NCI-H510A treated with DMSO at 0.1 percent for 48 hours (cell line): ENCODE data around the gene WWOX.
A peak's percentile ranks its signal among the peaks of the same experiment; 100 is the strongest.

Experiments used
- DNase-seq: peaks from one replicate; lab custom pipeline; 2025; lab: John Stamatoyannopoulos, UW

Gene WWOX

DNA sequence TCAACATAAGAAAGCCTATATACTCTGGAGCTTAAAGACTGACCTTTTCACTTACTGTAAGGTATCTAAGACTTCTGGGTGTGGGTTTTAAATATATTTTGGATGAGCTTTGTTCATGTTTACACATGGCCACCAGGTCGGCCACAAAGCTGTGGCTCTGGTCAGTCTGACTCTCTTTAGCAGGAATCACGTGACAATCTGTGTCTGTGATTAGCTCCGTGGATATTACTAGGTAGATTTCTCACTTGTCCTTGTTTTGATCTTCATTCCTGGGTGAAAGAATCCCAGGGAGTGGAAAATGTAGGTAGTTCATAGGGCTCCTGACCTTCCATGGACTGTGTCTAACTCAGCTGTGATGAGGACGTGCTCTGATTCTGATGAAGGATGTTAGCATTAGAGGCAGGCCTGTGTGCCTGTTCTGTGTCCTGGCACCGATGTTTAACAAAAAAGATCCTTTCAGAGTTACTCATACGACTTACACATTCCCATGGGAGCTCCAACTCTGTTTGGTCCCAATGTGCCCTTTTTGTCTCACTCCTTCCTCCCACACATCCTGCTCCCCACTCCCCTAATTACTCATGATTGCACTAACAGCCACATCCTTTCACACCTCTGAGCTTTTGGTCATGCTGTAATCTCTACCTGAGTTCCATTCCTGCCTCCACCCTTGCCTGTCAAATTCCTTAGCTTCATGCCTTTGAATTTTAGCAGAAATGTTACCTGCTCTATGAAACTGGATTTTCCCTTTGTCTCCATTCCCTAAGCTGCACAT is 1076.0 kb downstream of the WWOX start:
- DNase-seq = no peak

DNA sequence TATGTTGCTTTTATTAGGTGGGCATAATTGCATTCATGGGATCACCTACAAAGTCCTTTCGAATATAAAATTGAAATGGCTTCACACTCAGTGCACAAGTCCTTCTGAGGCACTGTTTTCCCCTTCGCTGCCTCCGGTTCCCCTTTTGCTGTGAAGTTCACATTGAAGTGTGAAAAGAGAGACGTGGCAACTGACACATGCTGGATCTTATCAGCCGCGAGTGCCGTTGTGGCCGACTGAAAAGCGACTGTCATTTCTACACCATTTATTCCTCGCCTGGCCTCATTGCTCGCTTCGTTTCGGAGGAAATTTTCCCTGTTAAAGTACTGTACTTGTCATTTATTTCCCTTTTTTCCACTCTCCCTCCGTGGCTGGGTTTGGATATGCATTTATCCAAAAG is 1077.6 kb downstream of the WWOX start:
- DNase-seq = no peak

DNA sequence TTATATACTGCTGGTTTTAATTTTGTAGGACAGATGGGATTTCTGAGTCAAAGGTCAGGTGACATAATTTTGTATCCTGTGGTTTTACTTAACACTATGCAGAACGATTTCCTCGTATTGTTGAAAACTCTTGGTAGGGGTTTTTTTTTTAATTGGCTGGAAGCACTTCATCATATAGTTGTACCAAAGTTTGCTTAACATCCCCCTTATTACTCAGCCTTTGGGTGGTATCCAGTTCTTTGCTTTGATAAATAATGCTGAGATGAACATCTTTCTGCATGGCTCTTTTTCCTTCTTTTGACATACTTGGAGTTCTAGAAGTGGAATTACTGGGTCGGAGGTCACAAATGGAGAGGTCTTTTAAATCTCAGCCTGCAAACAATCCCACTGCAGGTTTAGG is 1082.0 kb downstream of the WWOX start:
- no peak for DNase-seq

DNA sequence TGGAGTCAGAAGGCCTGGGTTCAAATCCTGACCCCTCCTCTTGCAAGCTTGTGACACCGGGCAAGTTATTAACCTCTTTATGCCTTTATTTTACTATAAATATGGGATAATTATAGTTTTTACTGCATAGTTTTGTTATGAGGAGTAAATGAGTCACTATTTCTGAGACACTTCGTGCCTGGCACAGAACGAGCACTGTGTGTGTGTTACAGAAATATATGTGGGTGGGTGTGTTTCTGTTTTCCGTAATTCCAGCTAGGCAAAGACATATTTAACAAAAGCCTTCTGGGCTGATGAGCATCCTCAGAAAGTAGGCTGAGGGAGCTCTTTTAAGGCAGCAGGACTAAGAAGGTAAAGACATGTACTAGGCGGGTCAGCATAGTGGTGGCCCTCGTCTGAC is 1083.2 kb downstream of the WWOX start:
- no peak for DNase-seq

DNA sequence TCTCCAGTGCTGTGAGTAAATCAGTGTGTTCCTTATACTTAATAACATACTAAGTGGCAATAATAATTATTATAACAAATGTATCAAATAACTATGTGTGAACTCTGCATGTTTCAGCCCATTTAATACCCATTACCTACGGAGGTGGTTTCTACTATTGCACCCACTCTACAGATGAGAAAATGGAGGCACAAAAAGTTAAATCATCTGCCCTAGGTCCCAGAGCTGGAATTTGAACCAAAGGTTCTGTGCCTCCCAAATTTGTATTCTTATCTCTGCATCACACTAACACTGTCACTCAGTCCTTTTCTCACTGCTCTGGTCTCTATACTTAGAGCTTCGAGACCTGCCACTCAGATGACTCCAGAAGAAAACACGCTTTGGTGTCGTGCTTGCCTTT is 1084.1 kb downstream of the WWOX start:
- DNase-seq = no peak

DNA sequence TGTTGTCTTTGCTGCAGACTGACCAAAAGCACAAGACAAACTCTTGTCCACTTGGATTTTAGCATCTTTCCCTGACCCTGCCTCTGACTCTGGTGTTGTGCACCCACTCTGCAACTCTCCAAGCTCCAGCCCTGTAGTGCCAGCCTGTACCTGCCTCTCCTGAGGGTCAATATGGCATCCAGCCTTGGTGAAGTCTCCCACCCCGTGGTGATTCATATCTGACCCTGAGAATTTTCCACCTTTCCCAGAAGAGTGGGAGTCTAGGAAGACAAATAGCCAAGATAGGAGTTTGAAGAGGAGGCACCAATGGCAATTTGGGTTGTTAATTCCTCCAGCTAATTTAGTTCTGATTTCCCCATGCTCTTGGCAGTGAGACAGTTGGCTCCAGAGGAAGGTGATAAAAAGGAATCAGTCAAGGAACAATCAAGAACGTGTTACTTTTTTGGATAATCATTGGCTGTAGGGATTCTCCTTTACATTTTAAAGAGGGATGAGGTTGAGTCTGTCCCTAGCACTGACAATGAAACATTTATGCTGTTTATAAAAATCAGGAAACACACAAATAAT is 1085.1 kb downstream of the WWOX start:
- no peak for DNase-seq

DNA sequence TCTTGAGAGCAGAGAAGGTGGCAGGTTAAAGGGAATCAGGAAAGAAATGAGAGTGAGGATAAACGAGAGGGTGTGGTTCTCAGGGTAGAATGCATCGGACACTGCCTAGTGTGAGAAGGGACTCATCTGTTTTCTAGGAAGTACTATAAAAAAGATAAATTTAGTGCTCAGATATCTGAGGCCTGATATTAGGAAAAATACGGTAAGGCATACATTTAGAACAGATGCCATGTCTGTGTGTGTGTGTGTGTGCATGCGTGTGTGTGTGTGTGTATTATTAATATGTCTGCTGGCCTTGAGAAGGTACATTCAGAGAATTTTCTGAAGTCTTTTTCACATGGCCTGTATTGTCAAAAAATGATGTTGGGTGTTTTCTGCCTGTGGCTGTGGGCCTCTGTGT is 1086.3 kb downstream of the WWOX start:
- peak; percentile 44 for DNase-seq

DNA sequence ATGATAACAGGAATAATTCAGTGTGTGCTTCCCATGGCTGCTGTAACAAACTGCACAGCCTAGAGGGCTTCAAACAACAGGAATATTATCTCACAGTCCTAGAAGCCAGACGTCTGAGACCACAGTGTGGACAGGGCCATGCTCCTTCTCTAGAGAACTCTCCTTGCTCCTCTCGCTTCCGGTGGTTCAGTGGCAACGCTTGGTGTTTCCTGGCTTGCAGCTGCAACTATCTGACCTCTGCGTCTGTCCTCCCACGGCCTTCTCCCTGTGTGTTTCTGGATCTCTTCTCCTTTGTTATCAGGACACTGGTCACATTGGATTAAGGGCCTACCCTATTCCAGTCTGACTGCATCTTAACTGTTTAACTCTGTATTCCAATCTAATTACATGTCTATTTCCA is 1086.7 kb downstream of the WWOX start:
- no peak for DNase-seq

DNA sequence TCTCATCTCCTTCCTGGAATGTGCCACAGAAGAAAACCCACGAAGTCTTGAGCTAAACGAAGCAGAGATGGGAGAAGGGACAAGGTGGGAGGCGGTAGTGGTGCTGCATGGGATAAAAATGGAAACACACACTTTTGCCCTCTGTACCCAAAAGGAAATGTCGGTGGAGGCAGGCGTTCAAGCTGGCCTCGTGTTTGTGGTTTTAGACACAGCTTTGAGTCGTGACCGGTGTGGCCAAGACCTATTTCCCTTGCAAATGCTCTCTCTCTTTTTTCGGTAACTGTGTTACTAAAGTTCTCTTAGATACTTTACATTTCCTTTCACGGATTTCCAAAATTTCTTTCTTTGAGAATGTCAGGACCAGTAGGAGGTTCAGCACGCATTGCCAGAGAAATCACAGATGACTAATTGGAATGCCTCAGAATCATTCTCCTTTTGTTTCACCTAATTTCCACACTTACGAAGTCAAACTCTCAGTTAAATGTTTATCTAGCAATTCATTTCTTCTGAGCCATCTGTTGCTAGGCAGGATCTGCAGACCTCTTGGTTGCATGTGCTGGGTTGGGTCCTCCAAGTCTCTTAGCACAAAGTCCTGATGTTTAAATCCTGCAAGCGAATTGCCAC is 1088.8 kb downstream of the WWOX start:
- no peak for DNase-seq

DNA sequence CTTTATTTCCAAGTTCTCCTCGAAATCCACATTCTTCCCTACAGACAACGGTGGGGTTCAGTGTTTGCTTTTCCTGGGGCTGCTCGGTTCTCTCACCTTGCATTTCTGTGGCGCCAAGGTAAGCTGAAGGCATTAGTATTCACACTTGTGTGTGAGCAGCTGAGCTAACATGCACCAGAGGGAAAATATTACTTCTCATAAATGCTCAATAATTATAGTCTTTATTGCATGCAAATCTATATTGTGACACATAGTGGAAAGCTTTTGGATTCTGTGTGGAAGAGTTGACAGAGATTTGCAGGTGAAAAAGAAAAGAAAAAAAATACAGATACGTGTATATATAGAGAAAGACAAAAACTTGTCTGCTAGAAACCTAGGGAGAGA is 1089.3 kb downstream of the WWOX start:
- no peak for DNase-seq

DNA sequence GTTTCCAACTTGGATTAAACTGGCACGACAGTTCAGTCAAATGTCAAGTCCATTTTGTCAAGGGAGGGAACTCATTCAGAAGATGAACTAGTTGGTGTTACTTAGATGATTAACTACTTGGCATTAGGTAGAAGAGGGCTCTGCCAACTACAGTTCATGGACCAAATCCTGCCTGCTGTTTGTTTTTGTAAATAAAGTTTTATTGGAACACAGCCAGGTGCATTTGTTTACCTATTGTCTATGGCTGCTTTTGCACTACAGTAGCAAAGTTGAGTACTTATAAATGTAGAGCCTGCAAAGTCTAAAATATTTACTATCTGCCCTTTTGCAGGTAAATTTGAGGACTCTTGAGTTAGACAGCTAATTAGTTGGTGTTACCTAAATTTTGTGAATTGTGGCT is 1091.1 kb downstream of the WWOX start:
- DNase-seq = no peak

DNA sequence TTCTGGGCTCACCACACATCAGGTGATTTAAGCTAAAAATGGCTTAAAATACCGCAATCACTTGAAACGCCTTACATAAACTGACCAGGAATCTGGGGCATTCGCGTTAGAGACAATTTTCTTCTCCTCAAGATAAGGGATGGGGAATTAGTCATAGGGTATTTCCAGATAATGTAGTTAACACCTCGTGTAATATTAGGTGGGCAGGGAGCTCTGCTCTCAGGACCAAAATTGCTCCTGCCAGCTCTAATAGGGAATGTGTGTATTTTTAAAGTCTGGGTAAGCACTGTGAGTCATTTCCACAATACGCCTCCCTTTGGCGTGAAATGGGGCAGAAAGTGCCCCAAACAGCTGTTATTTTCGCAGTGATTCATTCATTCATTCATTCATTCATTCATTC is 1092.5 kb downstream of the WWOX start:
- no peak for DNase-seq

DNA sequence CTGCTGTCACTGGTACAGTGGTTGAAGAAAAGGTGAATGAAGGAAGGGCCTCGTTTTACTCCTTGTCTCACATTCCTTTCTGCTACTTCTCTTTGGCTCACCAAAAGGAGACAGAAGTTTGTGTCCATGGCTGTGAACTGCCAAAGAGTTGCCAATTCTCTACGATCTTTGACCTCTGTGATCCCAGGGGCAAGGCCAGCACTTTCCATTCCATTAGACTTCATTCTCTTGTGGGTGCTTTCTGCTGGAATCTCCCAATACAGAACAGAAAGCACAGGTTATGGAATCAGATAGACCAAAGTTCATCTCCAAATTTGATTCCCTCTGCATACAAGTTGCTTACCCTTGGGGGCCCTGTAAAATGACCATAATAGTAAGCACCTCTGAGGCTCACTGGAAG is 1093.5 kb downstream of the WWOX start:
- DNase-seq = no peak

DNA sequence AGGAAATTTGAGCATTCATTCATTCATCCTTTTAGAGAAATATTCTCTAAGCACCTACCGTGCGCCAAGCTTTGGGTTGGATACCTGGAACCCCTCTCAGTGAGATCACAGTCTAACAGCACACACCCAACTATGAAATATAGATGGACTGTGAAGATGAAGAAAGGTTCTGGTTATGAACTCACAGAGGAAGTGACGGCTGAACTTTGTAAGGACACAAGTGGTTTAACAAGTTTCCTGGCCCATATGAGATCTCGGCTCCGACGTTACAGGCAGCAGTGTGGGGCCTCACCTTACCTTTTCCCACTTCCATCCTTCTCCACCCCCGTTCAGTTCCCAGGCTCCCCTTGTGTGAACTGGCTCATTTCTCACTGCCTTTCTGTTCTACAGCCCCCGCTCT is 1094.8 kb downstream of the WWOX start:
- no peak for DNase-seq

DNA sequence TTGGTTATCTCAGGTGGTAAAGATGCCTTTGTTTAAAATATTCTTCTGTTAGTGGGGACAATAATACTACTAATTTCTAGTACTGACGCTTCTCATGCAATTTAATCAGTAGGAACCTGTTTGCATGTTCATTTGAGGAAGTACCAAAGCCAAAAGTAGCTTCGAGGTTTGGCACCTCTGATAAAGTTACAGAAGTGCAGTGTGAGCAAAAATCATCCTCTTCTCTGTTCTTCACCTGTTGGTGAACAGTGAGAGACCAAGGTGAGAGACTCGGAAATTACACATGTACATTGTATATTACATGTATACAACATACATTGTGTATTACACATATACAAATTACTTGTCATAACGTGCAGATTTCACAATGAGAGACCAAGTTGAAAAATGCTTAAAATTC is 1096.5 kb downstream of the WWOX start:
- DNase-seq = no peak

DNA sequence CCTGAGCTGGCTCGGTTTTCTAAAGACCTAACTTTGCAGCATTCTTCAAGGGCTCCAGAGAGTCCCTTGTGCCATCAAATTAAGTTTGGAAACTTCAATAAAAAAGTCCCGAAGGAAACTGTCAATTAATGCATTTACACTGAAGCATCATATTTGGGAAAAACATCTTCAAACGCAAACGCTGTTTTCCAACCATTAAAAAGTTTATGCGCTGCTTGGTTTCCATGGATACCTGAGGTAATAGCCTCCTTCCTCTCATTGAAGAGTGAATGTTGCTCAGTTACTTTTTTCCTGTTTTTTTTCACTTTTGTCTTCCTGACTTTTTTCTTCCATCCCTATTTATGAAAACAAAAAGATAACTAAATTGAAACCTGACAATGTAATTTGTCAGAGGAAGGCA is 1102.0 kb downstream of the WWOX start:
- no peak for DNase-seq

DNA sequence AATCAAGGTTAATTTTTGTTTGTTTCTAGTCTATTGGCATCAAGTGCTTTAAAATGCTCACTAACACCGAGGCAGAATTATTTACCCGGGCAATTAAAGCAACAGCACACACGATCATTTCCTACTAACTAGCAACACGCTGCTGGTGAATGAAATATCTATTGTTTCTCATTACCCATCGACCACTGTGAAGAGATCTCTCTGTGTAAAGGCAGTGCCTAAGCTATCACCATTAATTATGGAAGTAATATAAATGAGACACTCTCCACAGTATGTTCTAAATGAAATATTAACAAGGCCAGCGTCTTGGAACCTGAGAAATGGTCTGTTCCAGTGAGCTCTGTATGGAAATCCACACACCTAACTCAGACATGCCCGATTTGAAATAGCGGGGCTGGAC is 1103.5 kb downstream of the WWOX start:
- no peak for DNase-seq

DNA sequence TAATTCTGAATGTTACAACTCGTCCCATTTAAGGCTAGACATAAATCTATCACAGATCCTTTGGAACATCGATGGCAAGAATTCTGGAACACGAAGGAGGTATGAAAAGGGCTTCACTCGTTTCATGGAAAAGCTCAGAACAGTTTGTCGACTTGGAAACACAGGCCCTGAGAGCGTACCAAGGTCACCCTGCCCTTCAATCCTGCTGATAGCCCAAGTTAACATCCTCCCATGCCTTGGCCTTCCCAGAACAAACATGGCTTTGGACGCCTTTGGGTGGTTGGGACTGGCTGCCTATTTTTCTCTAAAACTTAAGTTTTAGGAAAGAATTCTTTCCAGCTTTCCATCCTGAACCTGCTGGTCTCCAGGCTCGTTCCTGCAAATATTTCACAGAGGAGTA is 1105.0 kb downstream of the WWOX start:
- DNase-seq = no peak

DNA sequence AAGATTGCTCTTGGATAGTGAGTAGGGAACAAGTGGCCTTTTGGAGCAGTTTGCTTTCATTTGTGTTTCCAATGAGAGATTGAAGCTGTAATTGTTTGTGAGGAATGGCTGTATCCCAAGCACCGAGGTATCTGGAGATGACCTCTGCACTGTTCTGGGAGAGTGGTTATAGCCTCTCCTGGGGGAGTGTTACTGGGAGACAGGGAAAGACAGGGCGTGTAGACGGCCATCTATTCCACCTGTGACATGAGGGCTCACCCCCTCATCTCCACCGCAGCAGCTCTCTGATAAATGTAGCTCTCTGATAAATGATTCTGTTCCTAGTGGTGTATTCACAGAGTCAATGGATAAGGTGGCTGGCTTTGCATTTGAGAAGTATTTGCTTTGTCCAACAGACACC is 1107.4 kb downstream of the WWOX start:
- no peak for DNase-seq

DNA sequence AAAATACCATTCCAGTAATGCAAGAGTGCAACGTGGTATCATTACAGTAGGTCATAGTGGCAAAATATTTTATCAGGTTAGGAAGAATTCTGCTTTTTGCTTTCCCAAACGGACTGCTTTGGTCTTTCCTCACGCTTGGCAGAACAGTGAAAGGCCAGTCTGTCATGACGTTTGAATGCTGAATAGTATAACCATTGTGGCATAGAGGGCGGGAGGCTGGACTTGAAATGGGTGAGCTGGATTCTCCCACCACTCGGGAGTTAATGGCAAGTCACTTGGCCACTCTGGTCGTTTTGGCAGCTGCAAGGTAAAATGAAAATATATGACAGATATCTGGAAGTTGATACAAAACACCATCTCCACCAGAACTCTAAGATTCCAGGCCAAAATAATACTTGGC is 1109.9 kb downstream of the WWOX start:
- no peak for DNase-seq

DNA sequence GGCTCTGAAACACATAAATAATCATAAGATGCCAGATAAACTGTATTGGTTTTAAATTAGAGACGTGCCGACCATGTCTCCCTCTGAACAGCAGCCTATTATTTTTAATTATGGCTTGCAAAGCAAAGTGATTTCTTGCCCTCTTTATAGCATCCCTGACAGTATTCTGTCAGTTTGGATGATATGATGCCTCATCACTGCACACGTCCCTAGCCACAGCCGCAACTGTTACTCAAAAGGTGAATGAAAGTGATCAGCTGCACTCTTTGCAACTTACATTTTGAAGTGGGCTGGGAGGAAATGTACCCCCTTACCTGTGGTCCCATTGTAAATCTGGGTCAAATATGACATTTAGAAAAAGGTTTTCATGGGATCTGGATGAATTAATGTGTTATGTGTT is 1111.2 kb downstream of the WWOX start:
- no peak for DNase-seq

DNA sequence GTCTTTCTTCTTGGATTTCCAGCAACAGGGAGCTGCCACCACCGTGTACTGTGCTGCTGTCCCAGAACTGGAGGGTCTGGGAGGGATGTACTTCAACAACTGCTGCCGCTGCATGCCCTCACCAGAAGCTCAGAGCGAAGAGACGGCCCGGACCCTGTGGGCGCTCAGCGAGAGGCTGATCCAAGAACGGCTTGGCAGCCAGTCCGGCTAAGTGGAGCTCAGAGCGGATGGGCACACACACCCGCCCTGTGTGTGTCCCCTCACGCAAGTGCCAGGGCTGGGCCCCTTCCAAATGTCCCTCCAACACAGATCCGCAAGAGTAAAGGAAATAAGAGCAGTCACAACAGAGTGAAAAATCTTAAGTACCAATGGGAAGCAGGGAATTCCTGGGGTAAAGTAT is 1112.1 kb downstream of the WWOX start:
- no peak for DNase-seq

DNA sequence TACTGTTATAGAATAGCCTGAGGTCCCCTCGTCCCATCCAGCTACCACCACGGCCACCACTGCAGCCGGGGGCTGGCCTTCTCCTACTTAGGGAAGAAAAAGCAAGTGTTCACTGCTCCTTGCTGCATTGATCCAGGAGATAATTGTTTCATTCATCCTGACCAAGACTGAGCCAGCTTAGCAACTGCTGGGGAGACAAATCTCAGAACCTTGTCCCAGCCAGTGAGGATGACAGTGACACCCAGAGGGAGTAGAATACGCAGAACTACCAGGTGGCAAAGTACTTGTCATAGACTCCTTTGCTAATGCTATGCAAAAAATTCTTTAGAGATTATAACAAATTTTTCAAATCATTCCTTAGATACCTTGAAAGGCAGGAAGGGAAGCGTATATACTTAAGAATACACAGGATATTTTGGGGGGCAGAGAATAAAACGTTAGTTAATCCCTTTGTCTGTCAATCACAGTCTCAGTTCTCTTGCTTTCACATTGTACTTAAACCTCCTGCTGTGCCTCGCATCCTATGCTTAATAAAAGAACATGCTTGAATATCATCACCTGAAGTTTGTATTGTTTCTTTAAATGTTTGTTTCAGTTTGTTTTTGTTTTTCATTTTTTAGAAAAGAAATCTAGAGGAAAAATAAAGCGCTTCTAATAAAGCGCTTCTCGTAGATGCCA is 1112.8 kb downstream of the WWOX start:
- no peak for DNase-seq
